CD14-positive monocyte (primary cell): ENCODE results near the gene PGAP6. TPM values are rescaled to one million over a fixed set of nuclear protein-coding genes. Genes with fewer than 3 reads are reported as not detected.
"Not testable (repeated sequence)": the region's sequence is repeated elsewhere in the genome, so short reads cannot be mapped to it uniquely, and the experiment has no call there.

Experiments
- DNase-seq, 3 donors: peaks; one replicate each; pipeline ENCODE4 v3.0.0-alpha.2; 2011 to 2022
- H2AFZ ChIP-seq: 2 replicates; pipeline ENCODE4 v1.6.0; 2012; ENCODE audit warnings: mild to moderate bottlenecking, low read depth, low read length, inconsistent platforms; ENCODE audit not compliant: insufficient read depth, poor library complexity, severe bottlenecking
- H3K27ac ChIP-seq, 2 donors: 1 replicate in 1 of 2; 2 replicates in 1 of 2; pipeline ENCODE4 v1.5.1; 2012 to 2013; ENCODE audit warnings: low read length in 2 of 2, control low read depth in 1 of 2, inconsistent platforms in 1 of 2, low read depth in 1 of 2, mild to moderate bottlenecking in 1 of 2
- H3K27me3 ChIP-seq, 2 donors: one replicate each; pipeline versions ENCODE4 v1.6.0 to v1.6.1; 2011 to 2013; ENCODE audit warnings: low read length in 2 of 2; ENCODE audit not compliant: control insufficient read depth in 2 of 2, insufficient read depth in 2 of 2
- H3K36me3 ChIP-seq, 2 donors: replicated peaks in 1 of 2; 1 replicate in 1 of 2; 2 replicates in 1 of 2; pipeline versions ENCODE4 v1.5.1 to v1.6.1; 2012 to 2013; ENCODE audit warnings: low read length in 2 of 2, control low read depth in 1 of 2, inconsistent platforms in 1 of 2, mild to moderate bottlenecking in 1 of 2; ENCODE audit not compliant: insufficient read depth in 2 of 2, control insufficient read depth in 1 of 2
- H3K4me1 ChIP-seq, 2 donors: 1 replicate in 1 of 2; 2 replicates in 1 of 2; pipeline versions ENCODE4 v1.5.1 to v1.6.1; 2012 to 2013; ENCODE audit warnings: low read length in 2 of 2, control low read depth in 1 of 2, inconsistent platforms in 1 of 2, mild to moderate bottlenecking in 1 of 2, moderate library complexity in 1 of 2; ENCODE audit not compliant: insufficient read depth in 2 of 2, control insufficient read depth in 1 of 2
- H3K4me2 ChIP-seq: replicated peaks from 2 replicates; pipeline ENCODE3; 2012; ENCODE audit warnings: low read length, moderate library complexity, mild to moderate bottlenecking; ENCODE audit not compliant: poor library complexity, severe bottlenecking; ENCODE audit errors: extremely low read depth
- H3K4me3 ChIP-seq, 3 experiments: fragments of 200-600 bp in 1 of 3; sonication (generic) in 1 of 3; replicated peaks in 1 of 3; 1 replicate in 2 of 3; 2 replicates in 1 of 3; pipeline ENCODE4 v1.5.1; 2011 to 2013; ENCODE audit warnings: low read length in 3 of 3, mild to moderate bottlenecking in 3 of 3, control low read depth in 2 of 3, low read depth in 2 of 3, inconsistent platforms in 1 of 3, moderate library complexity in 1 of 3
- H3K79me2 ChIP-seq: 2 replicates; pipeline ENCODE4 v1.6.0; 2012; ENCODE audit warnings: mild to moderate bottlenecking, control low read depth, inconsistent platforms, low read length, moderate library complexity; ENCODE audit not compliant: insufficient read depth
- H3K9ac ChIP-seq: 2 replicates; pipeline ENCODE4 v1.6.0; 2017; ENCODE audit warnings: low read length, mild to moderate bottlenecking; ENCODE audit not compliant: insufficient read depth, poor library complexity, severe bottlenecking
- H3K9me3 ChIP-seq, 2 donors: replicated peaks in 1 of 2; 1 replicate in 1 of 2; 2 replicates in 1 of 2; pipeline versions ENCODE4 v1.5.1 to v1.6.1; 2012 to 2013; ENCODE audit warnings: low read length in 2 of 2, control low read depth in 1 of 2; ENCODE audit not compliant: control insufficient read depth in 1 of 2, insufficient read depth in 1 of 2
- H4K20me1 ChIP-seq: 2 replicates; pipeline ENCODE4 v1.6.0; 2012; ENCODE audit warnings: mild to moderate bottlenecking, low read length, control low read depth, moderate library complexity; ENCODE audit not compliant: insufficient read depth
- H3K27ac Mint-ChIP-seq, 7 donors: one replicate each; pipeline ENCODE4 v1.8.0; 2020; ENCODE audit warnings: mild to moderate bottlenecking in 7 of 7, mixed read lengths in 7 of 7, moderate library complexity in 6 of 7, inconsistent platforms in 2 of 7
- H3K27me3 Mint-ChIP-seq, 3 donors: one replicate each; pipeline ENCODE4 v1.8.0; 2021 to 2022; ENCODE audit warnings: low read depth in 3 of 3, mild to moderate bottlenecking in 3 of 3, mixed read lengths in 3 of 3, moderate library complexity in 3 of 3, inconsistent platforms in 1 of 3
- H3K36me3 Mint-ChIP-seq, 2 donors: one replicate each; pipeline ENCODE4 v1.8.0; 2020; ENCODE audit warnings: mixed read lengths in 2 of 2, inconsistent platforms in 1 of 2, mild to moderate bottlenecking in 1 of 2
- H3K4me1 Mint-ChIP-seq: one replicate; pipeline ENCODE4 v1.8.0; 2020; ENCODE audit warnings: mild to moderate bottlenecking, mixed read lengths
- H3K4me3 Mint-ChIP-seq, 2 donors: one replicate each; pipeline ENCODE4 v1.8.0; 2020; ENCODE audit warnings: mild to moderate bottlenecking in 2 of 2, mixed read lengths in 2 of 2, moderate library complexity in 1 of 2
- H3K9me3 Mint-ChIP-seq, 7 donors: one replicate each; pipeline ENCODE4 v1.8.0; 2020 to 2022; ENCODE audit warnings: mixed read lengths in 7 of 7, mild to moderate bottlenecking in 6 of 7, moderate library complexity in 6 of 7, inconsistent platforms in 2 of 7
- CTCF ChIP-seq: fragments of 200-600 bp; IDR thresholded peaks from one replicate; pipeline ENCODE4 v1.8.0; 2022; ENCODE audit warnings: antibody characterized with exemption, mild to moderate bottlenecking
- WGBS: methylation state at CpG from one replicate; pipeline ENCODE4 v1.1.5; 2013; ENCODE audit warnings: missing lambda C conversion rate; ENCODE audit not compliant: insufficient coverage; 5-methylcytosine and 5-hydroxymethylcytosine counted together
- intact Hi-C, 2 donors: fragments of 100-400 bp; cut with micrococcal nuclease; formaldehyde crosslinking; loops; one replicate each; pipeline versions ENCODE4 v1.15.0 to v1.15.1; 2023
- polyA plus RNA-seq, 3 donors: library from polyadenylated mRNA; depleted of rRNA in 1 of 3; unstranded in 2 of 3; stranded (reverse) in 1 of 3; fragments of 300-500 nt in 2 of 3; fragments of >200 nt in 1 of 3; fragmentation: Illumina TruSeq in 2 of 3; gene quantifications; 1 replicate in 2 of 3; 2 replicates in 1 of 3; pipeline ENCODE4 v1.2.3, GENCODE V29; 2012 to 2021

PGAP6 gene
- polyA plus RNA-seq, 3 donors = 18.2 to 137 (median 39.8) TPM

- Histone ChIP-seq H3K27ac (peak overlapping the region; percentile 11 to 60), H3K4me3 (no peak overlapping the region), H3K79me2 (peaks cover 99% of the 10 kb centered on the region), H3K36me3 (peaks cover 0 to 6% of the 10 kb centered on the region in 2 donors), H3K4me1 (peaks cover 50 to 64% of the 10 kb centered on the region in 2 donors), H4K20me1 (peaks cover 64% of the 10 kb centered on the region), H2AFZ (no peak overlapping the region), H3K27me3 (no peaks in the 10 kb centered on the region), H3K9ac (no peak overlapping the region), H3K4me2 (no peak overlapping the region), H3K9me3 (no peaks in the 10 kb centered on the region)
- intact Hi-C loops = no loop called here
- peak overlapping the region in 4 of 7 donors; percentile 30 to 75 (median 58) for H3K27ac Mint-ChIP-seq
- WGBS = 77% methylated on average over 10 of the region's 10 CpGs
- peaks cover 6 to 9% of the 10 kb centered on the region in 2 donors for H3K36me3 Mint-ChIP-seq
- H3K4me3 Mint-ChIP-seq = no peak overlapping the region
- no peak for TF ChIP-seq CTCF
- H3K4me1 Mint-ChIP-seq = peaks cover 84% of the 10 kb centered on the region
- H3K9me3 Mint-ChIP-seq = peaks cover 0 to 3% (median 0%) of the 10 kb centered on the region in 7 donors
- H3K27me3 Mint-ChIP-seq = peaks cover 0 to 4% (median 1%) of the 10 kb centered on the region in 3 donors
- no peak for DNase-seq
These were observed 44.3 kb downstream of the PGAP6 start for GRCh38 chr16:337437-337836.

- Mint-ChIP-seq H3K27me3 (peaks cover 0 to 4% (median 0%) of the 10 kb centered on the region in 3 donors), H3K27ac (peak overlapping the region; percentile 82 to 93 (median 89)), H3K36me3 (peaks cover 0 to 3% of the 10 kb centered on the region in 2 donors), H3K9me3 (peaks cover 0 to 2% (median 0%) of the 10 kb centered on the region in 7 donors), H3K4me1 (peaks cover 86% of the 10 kb centered on the region), H3K4me3 (peak overlapping the region; percentile 61 to 81)
- H3K36me3 ChIP-seq = no peaks in the 10 kb centered on the region
- peak; percentile 70 to 79 (median 71) for DNase-seq
- 6% methylated on average over 9 of the region's 11 CpGs for WGBS
- no peaks in the 10 kb centered on the region for H3K27me3 ChIP-seq
- peak overlapping the region; percentile 46 to 67 for H3K27ac ChIP-seq
- no peaks in the 10 kb centered on the region for H3K9me3 ChIP-seq
- H3K4me1 ChIP-seq = peaks cover 56 to 69% of the 10 kb centered on the region in 2 donors
- H3K79me2 ChIP-seq = peaks cover 100% of the 10 kb centered on the region
- peak overlapping the region; percentile 67 for H2AFZ ChIP-seq
- H4K20me1 ChIP-seq = peaks cover 68% of the 10 kb centered on the region
- H3K4me3 ChIP-seq = peak overlapping the region; percentile 3 to 60 (median 16)
- peak overlapping the region; percentile 66 for H3K4me2 ChIP-seq
- no peak overlapping the region for H3K9ac ChIP-seq
- TF ChIP-seq CTCF = no peak
- intact Hi-C loops = no loop called here
These were observed 45.5 kb downstream of the PGAP6 start for GRCh38 chr16:336269-336668.

- peaks cover 85% of the 10 kb centered on the region for H3K4me1 Mint-ChIP-seq
- H3K9me3 Mint-ChIP-seq, H2AFZ ChIP-seq, H3K27me3 ChIP-seq, H3K27me3 Mint-ChIP-seq, H3K9me3 ChIP-seq, H3K4me2 ChIP-seq, H3K4me3 Mint-ChIP-seq, DNase-seq, intact Hi-C loops, H3K9ac ChIP-seq, H3K36me3 ChIP-seq, H3K4me3 ChIP-seq: not testable (repeated sequence)
- Histone ChIP-seq H3K4me1 (peaks cover 45 to 57% of the 10 kb centered on the region in 2 donors), H4K20me1 (peaks cover 63% of the 10 kb centered on the region), H3K27ac (peak overlapping the region in 1 of 2 donors; percentile 67), H3K79me2 (peaks cover 100% of the 10 kb centered on the region)
- H3K27ac Mint-ChIP-seq = peak overlapping the region in 5 of 7 donors; percentile 66 to 93 (median 82)
- 97% methylated on average over 6 of the region's 11 CpGs for WGBS
- H3K36me3 Mint-ChIP-seq = peaks cover 10 to 12% of the 10 kb centered on the region in 2 donors
These were observed 46.7 kb downstream of the PGAP6 start for GRCh38 chr16:334861-335632.
